GM12878 (cell line): ENCODE measurements around the gene FOXK1. TPM values are rescaled to one million over a fixed set of nuclear protein-coding genes. Genes with fewer than 3 reads are reported as not detected.

Source experiments
- ATAC-seq: fragments of 200-7000 bp; cut with Tn5 transposase; 3 replicates; pipeline ENCODE4 v1.9.1; 2020; ENCODE audit warnings: mild to moderate bottlenecking, moderate library complexity
- BruUV-seq: library from RNA; stranded (reverse); fragments of 400-500 nt; replicated peaks from 2 replicates; lab custom pipeline; 2021; lab: Mats Ljungman, UMichigan
- CTCF ChIA-PET: fragments of 300-600 bp; sonication (Branson Sonifier 250); formaldehyde crosslinking; extraction: SDS; loops from one replicate; lab custom pipeline; 2021; ENCODE audit warnings: inconsistent platforms; lab: Yijun Ruan, JAX
- POLR2A ChIA-PET: fragments of 350-600 bp; formaldehyde crosslinking; extraction: SDS; loops from one replicate; lab custom pipeline; 2021; ENCODE audit warnings: inconsistent platforms; lab: Charles Lee
- RAD21 ChIA-PET: fragments of 300-600 bp; sonication (Branson Sonifier 250); formaldehyde crosslinking; loops from one replicate; lab custom pipeline; 2023; ENCODE audit warnings: antibody characterized with exemption; ENCODE audit not compliant: unreplicated experiment; lab: Charles Lee
- SMC1A ChIA-PET: fragments of 300-600 bp; sonication (Branson Sonifier 250); formaldehyde crosslinking; loops from one replicate; lab custom pipeline; 2023; ENCODE audit not compliant: unreplicated experiment, uncharacterized antibody; lab: Charles Lee
- DNase-seq: peaks from one replicate; pipeline ENCODE4 v3.0.0-alpha.2; 2011; ENCODE audit warnings: low read depth, low spot score
- FAIRE-seq: peaks from 3 replicates; lab custom pipeline; 2011; peaks lifted over from hg19 to GRCh38; lab: Jason Lieb, UNC
- H2AFZ ChIP-seq: 2 replicates; pipeline ENCODE4 v1.6.0; 2011; ENCODE audit warnings: low read depth, low read length, control low read depth; ENCODE audit not compliant: control insufficient read depth
- H3K27ac ChIP-seq: 2 replicates; pipeline ENCODE4 v1.5.1; 2011; ENCODE audit warnings: control low read depth; ENCODE audit not compliant: control insufficient read depth, insufficient read depth
- H3K27me3 ChIP-seq, 2 experiments: replicated peaks in 1 of 2; 2 replicates each; pipeline versions ENCODE4 v1.6.0 to v1.6.1; 2011; ENCODE audit warnings: low read length in 1 of 2; ENCODE audit not compliant: control insufficient read depth in 2 of 2, insufficient read depth in 2 of 2
- H3K36me3 ChIP-seq, 2 experiments: 2 replicates each; pipeline ENCODE4 v1.5.1; 2011; ENCODE audit warnings: low read length in 1 of 2; ENCODE audit not compliant: control insufficient read depth in 2 of 2, insufficient read depth in 2 of 2
- H3K4me1 ChIP-seq: 2 replicates; pipeline ENCODE4 v1.6.1; 2011; ENCODE audit warnings: mild to moderate bottlenecking, low read length, moderate library complexity, mixed read lengths; ENCODE audit not compliant: control insufficient read depth, insufficient read depth
- H3K4me2 ChIP-seq: 2 replicates; pipeline ENCODE4 v1.6.0; 2011; ENCODE audit warnings: control low read depth; ENCODE audit not compliant: control insufficient read depth, insufficient read depth
- H3K4me3 ChIP-seq: fragments of 200-600 bp; sonication (generic); 2 replicates; pipeline ENCODE4 v1.5.1; 2016
- H3K79me2 ChIP-seq: 2 replicates; pipeline ENCODE4 v1.6.0; 2011; ENCODE audit warnings: low read length; ENCODE audit not compliant: control insufficient read depth, insufficient read depth
- H3K9ac ChIP-seq: 2 replicates; pipeline ENCODE4 v1.8.0; 2011; ENCODE audit warnings: low read length, control low read depth, mixed read lengths; ENCODE audit not compliant: control insufficient read depth, insufficient read depth
- H3K9me3 ChIP-seq: replicated peaks from 3 replicates; pipeline ENCODE4 v1.5.1; 2011; ENCODE audit warnings: mild to moderate bottlenecking, low read length; ENCODE audit not compliant: control insufficient read depth, insufficient read depth
- H4K20me1 ChIP-seq: 2 replicates; pipeline ENCODE4 v1.6.0; 2011; ENCODE audit not compliant: control insufficient read depth, insufficient read depth
- NR2C1 ChIP-seq: fragments of 450-650 bp; IDR thresholded peaks from 2 replicates; pipeline ENCODE4 v1.6.1; 2017; ENCODE audit warnings: antibody characterized with exemption, mild to moderate bottlenecking, moderate library complexity
- POU2F2 ChIP-seq: IDR thresholded peaks from 3 replicates; pipeline ENCODE4 v1.6.1; 2011; ENCODE audit warnings: low read depth, mild to moderate bottlenecking, low read length, borderline replicate concordance
- WGBS: methylation state at CpG from one replicate; pipeline ENCODE4 v1.1.6; 2016; ENCODE audit warnings: low lambda C conversion rate; ENCODE audit not compliant: insufficient replicate concordance, insufficient coverage; ENCODE audit errors: missing lambda C conversion rate; 5-methylcytosine and 5-hydroxymethylcytosine counted together
- in situ Hi-C: fragments of 300-500 bp; cut with MboI; formaldehyde crosslinking; loops from 9 replicates; pipeline ENCODE4 v1.14.3; 2018; ENCODE audit warnings: mixed read lengths
- intact Hi-C: fragments of 100-400 bp; cut with micrococcal nuclease; formaldehyde crosslinking; loops from one replicate; pipeline ENCODE4 v1.14.2; 2022; ENCODE audit not compliant: unreplicated experiment
- polyA plus RNA-seq, 11 experiments: library from polyadenylated mRNA; depleted of rRNA in 4 of 11; unstranded in 6 of 11; stranded (reverse) in 5 of 11; fragments of >200 nt; fragmentation: Nextera tagmentation in 4 of 11; fragmentation: Illumina TruSeq in 1 of 11; extraction: Ambion mirVana in 4 of 11; extraction: Trizol in 1 of 11; gene quantifications; 1 replicate in 1 of 11; 2 replicates in 10 of 11; pipeline versions ENCODE4 v1.2.1 to v1.2.3, GENCODE V29; 2011 to 2016; ENCODE audit warnings: inconsistent platforms in 2 of 11, missing spikeins in 2 of 11, low read depth in 1 of 11
- total RNA-seq, 4 experiments: library from RNA; depleted of rRNA in 3 of 4; stranded (reverse); fragments of >200 nt in 3 of 4; fragmentation: Illumina TruSeq in 1 of 4; extraction: Trizol in 1 of 4; gene quantifications; 2 replicates each; pipeline versions ENCODE4 v1.2.1 to v1.2.3, GENCODE V29; 2013 to 2021
- TF ChIP-seq, protein P1 (sequence below): fragments of 450-650 bp; IDR thresholded peaks from 2 replicates; pipeline ENCODE4 v1.6.1; 2017; ENCODE audit warnings: mild to moderate bottlenecking, low read depth, inconsistent platforms; ENCODE audit not compliant: poor library complexity, severe bottlenecking
- TF ChIP-seq, protein P2 (sequence below): fragments of 450-650 bp; IDR thresholded peaks from 2 replicates; pipeline ENCODE4 v1.6.1; 2017; ENCODE audit warnings: mild to moderate bottlenecking

Gene FOXK1
- total and polyA plus RNA-seq, 10 of the 15 experiments (the other 5 are each of a cell fraction or from before 2014, with no cell fraction given) = 0.24 to 31.8 (median 4.5) TPM

DNA sequence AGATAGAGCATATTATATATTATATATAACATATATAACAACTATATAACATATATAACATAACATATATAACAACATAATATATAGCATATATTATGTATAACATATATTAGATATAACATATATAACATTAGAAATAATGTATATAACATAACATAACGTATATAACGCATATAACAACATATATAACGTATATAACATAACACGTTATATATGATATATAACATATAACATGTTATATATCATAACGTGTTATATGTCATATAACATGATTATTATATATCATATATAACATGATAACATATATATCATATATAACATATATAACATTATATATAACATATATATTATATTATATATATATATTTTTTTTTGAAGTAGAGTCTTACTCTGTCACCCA is 97.0 kb downstream of the FOXK1 start:
- Histone ChIP-seq H2AFZ (no peak overlapping the region), H3K79me2 (peaks cover 37% of the 10 kb centered on the region), H3K27me3 (no peaks in the 10 kb centered on the region), H3K4me3 (no peak overlapping the region), H3K27ac (no peak overlapping the region), H3K4me1 (peaks cover 9% of the 10 kb centered on the region), H4K20me1 (no peaks in the 10 kb centered on the region; the same call in 1 of the 2 replicates), H3K9ac (no peak overlapping the region), H3K36me3 (peaks cover 7 to 13% of the 10 kb centered on the region in 2 experiments), H3K4me2 (no peak overlapping the region), H3K9me3 (no peaks in the 10 kb centered on the region)
- ChIA-PET POLR2A (no interaction called here), SMC1A (no interaction called here), CTCF (no interaction called here), RAD21 (interaction anchor here (1.5 kb wide), 1 partner anchor 19 kb away, joined by 3 read pairs; no protein-coding TSS in a partner anchor)
- intact Hi-C loops (no loop called here), in situ Hi-C loops (no loop called here)
- no TSS peak for BruUV-seq
- WGBS = 98% methylated on average over 5 of the region's 5 CpGs
- DNase-seq (no peak), ATAC-seq (no peak), FAIRE-seq (no peak)
- TF ChIP-seq NR2C1 = no peak
- TF ChIP-seq, protein P1, sequence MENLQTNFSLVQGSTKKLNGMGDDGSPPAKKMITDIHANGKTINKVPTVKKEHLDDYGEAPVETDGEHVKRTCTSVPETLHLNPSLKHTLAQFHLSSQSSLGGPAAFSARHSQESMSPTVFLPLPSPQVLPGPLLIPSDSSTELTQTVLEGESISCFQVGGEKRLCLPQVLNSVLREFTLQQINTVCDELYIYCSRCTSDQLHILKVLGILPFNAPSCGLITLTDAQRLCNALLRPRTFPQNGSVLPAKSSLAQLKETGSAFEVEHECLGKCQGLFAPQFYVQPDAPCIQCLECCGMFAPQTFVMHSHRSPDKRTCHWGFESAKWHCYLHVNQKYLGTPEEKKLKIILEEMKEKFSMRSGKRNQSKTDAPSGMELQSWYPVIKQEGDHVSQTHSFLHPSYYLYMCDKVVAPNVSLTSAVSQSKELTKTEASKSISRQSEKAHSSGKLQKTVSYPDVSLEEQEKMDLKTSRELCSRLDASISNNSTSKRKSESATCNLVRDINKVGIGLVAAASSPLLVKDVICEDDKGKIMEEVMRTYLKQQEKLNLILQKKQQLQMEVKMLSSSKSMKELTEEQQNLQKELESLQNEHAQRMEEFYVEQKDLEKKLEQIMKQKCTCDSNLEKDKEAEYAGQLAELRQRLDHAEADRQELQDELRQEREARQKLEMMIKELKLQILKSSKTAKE = no peak
- TF ChIP-seq, protein P2, sequence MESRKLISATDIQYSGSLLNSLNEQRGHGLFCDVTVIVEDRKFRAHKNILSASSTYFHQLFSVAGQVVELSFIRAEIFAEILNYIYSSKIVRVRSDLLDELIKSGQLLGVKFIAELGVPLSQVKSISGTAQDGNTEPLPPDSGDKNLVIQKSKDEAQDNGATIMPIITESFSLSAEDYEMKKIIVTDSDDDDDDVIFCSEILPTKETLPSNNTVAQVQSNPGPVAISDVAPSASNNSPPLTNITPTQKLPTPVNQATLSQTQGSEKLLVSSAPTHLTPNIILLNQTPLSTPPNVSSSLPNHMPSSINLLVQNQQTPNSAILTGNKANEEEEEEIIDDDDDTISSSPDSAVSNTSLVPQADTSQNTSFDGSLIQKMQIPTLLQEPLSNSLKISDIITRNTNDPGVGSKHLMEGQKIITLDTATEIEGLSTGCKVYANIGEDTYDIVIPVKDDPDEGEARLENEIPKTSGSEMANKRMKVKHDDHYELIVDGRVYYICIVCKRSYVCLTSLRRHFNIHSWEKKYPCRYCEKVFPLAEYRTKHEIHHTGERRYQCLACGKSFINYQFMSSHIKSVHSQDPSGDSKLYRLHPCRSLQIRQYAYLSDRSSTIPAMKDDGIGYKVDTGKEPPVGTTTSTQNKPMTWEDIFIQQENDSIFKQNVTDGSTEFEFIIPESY = no peak
- TF ChIP-seq POU2F2 = no peak
